Lung (tissue), 12 donors: ENCODE measurements around the gene RASGRF1. TPM values are rescaled to one million over a fixed set of nuclear protein-coding genes. Genes with fewer than 3 reads are reported as not detected.

Source experiments
- ATAC-seq: fragments of 200-7000 bp; cut with Tn5 transposase; one replicate; pipeline ENCODE4 v1.9.1; 2020; ENCODE audit warnings: moderate number of reproducible peaks; ENCODE audit not compliant: insufficient read depth, low FRiP score
- DNase-seq, 3 donors: peaks; one replicate each; pipeline ENCODE4 v3.0.0-alpha.2; 2013 to 2017
- H3K27ac ChIP-seq, 2 donors: one replicate each; pipeline ENCODE4 v1.5.1; 2013; ENCODE audit warnings: mild to moderate bottlenecking in 2 of 2, moderate library complexity in 2 of 2, control low read depth in 1 of 2, inconsistent platforms in 1 of 2, low read depth in 1 of 2, low read length in 1 of 2
- H3K27me3 ChIP-seq, 3 donors: one replicate each; pipeline ENCODE4 v1.5.1; 2013; ENCODE audit warnings: low read length in 2 of 3; ENCODE audit not compliant: control insufficient read depth in 3 of 3, insufficient read depth in 3 of 3
- H3K36me3 ChIP-seq, 4 donors: one replicate each; pipeline ENCODE4 v1.5.1; 2013; ENCODE audit warnings: low read length in 4 of 4, mild to moderate bottlenecking in 1 of 4, moderate library complexity in 1 of 4; ENCODE audit not compliant: control insufficient read depth in 4 of 4, insufficient read depth in 4 of 4
- H3K4me1 ChIP-seq, 5 donors: one replicate each; pipeline ENCODE4 v1.5.1; 2013; ENCODE audit warnings: low read length in 5 of 5, mild to moderate bottlenecking in 2 of 5, moderate library complexity in 1 of 5; ENCODE audit not compliant: control insufficient read depth in 5 of 5, insufficient read depth in 5 of 5
- H3K4me3 ChIP-seq: one replicate; pipeline ENCODE4 v1.5.1; 2013; ENCODE audit warnings: mild to moderate bottlenecking, control low read depth, moderate library complexity
- H3K9ac ChIP-seq, 2 donors: one replicate each; pipeline ENCODE4 v1.5.1; 2013; ENCODE audit warnings: low read length in 2 of 2, control low read depth in 1 of 2; ENCODE audit not compliant: insufficient read depth in 1 of 2
- H3K9me3 ChIP-seq, 4 donors: one replicate each; pipeline ENCODE4 v1.5.1; 2013; ENCODE audit warnings: low read length in 3 of 4, mild to moderate bottlenecking in 1 of 4, moderate library complexity in 1 of 4; ENCODE audit not compliant: control insufficient read depth in 4 of 4, insufficient read depth in 3 of 4
- CTCF ChIP-seq: IDR thresholded peaks from 2 replicates; pipeline ENCODE4 v1.5.1; 2012; ENCODE audit warnings: mild to moderate bottlenecking; ENCODE audit errors: control extremely low read depth, extremely low read depth
- WGBS, 2 donors: extraction: QIAGEN DNeasy Blood & Tissue Kit; methylation state at CpG; one replicate each; pipeline ENCODE4 v1.1.7; 2013; 5-methylcytosine and 5-hydroxymethylcytosine counted together
- polyA plus RNA-seq, 2 donors: library from polyadenylated mRNA; stranded (reverse); fragments of 200-250 nt; gene quantifications; one replicate each; pipeline ENCODE4 v1.2.1, GENCODE V29; 2013
- total RNA-seq, 2 donors: library from RNA; depleted of rRNA in 1 of 2; stranded (reverse); fragments of >200 nt in 1 of 2; gene quantifications; one replicate each; pipeline ENCODE4 v1.2.1, GENCODE V29; 2014 to 2021
- donor health status: control.
- donor health status: control.
- donor health status: Bipolar disorder and iron deficiency.
- donor health status: healthy.
- donor health status: DM: yes; HTN: yes; CAD: no.

RASGRF1 gene
- total and polyA plus RNA-seq, 4 donors, result 10.9 to 71.2 (median 24.6) TPM

- no peaks in the 10 kb centered on the region for H3K4me1 ChIP-seq
- H3K36me3 ChIP-seq, result no peaks in the 10 kb centered on the region
- H3K27ac ChIP-seq, result no peak overlapping the region
- no peak for TF ChIP-seq CTCF
- no peaks in the 10 kb centered on the region for H3K27me3 ChIP-seq
- 87 to 91% methylated on average over 10 of the region's 10 CpGs for WGBS, 2 donors
- ATAC-seq (no peak), DNase-seq (no peak)
- H3K4me3 ChIP-seq, result no peak overlapping the region
- H3K9ac ChIP-seq, result no peak overlapping the region
- no peaks in the 10 kb centered on the region for H3K9me3 ChIP-seq
Measured at GRCh38 chr15:78977591-78978347, 112.8 kb downstream of the RASGRF1 start.

GRCh38 chr15:78977091-78977571, 113.4 kb downstream of the RASGRF1 start:
- Histone ChIP-seq H3K36me3 (no peaks in the 10 kb centered on the region), H3K4me1 (no peaks in the 10 kb centered on the region), H3K9ac (no peak overlapping the region), H3K27ac (no peak overlapping the region), H3K27me3 (no peaks in the 10 kb centered on the region), H3K4me3 (no peak overlapping the region), H3K9me3 (no peaks in the 10 kb centered on the region)
- no peak for TF ChIP-seq CTCF
- DNase-seq, result no peak
- no peak for ATAC-seq
- 53 to 63% methylated on average over 4 of the region's 4 CpGs for WGBS, 2 donors

- Histone ChIP-seq H3K36me3 (no peaks in the 10 kb centered on the region), H3K9me3 (no peaks in the 10 kb centered on the region), H3K4me1 (no peaks in the 10 kb centered on the region), H3K4me3 (no peak overlapping the region), H3K9ac (no peak overlapping the region), H3K27me3 (no peaks in the 10 kb centered on the region), H3K27ac (peak overlapping the region in 1 of 2 donors; percentile 13)
- no peak for TF ChIP-seq CTCF
- DNase-seq (no peak), ATAC-seq (no peak)
- 74 to 81% methylated on average over 7 of the region's 7 CpGs for WGBS, 2 donors
Measured at GRCh38 chr15:78976691-78977090, 113.9 kb downstream of the RASGRF1 start.
